GM12878 (cell line): Measurements from ENCODE around the gene PCBP4. TPM values are rescaled to one million over a fixed set of nuclear protein-coding genes. Genes with fewer than 3 reads are reported as not detected.

Source experiments
- ATAC-seq: fragments of 200-7000 bp; cut with Tn5 transposase; 3 replicates; pipeline ENCODE4 v1.9.1; 2020; ENCODE audit warnings: mild to moderate bottlenecking, moderate library complexity
- BruUV-seq: library from RNA; stranded (reverse); fragments of 400-500 nt; replicated peaks from 2 replicates; lab custom pipeline; 2021; lab: Mats Ljungman, UMichigan
- CTCF ChIA-PET: fragments of 300-600 bp; sonication (Branson Sonifier 250); formaldehyde crosslinking; extraction: SDS; loops from one replicate; lab custom pipeline; 2021; ENCODE audit warnings: inconsistent platforms; lab: Yijun Ruan, JAX
- POLR2A ChIA-PET: fragments of 350-600 bp; formaldehyde crosslinking; extraction: SDS; loops from one replicate; lab custom pipeline; 2021; ENCODE audit warnings: inconsistent platforms; lab: Charles Lee
- RAD21 ChIA-PET: fragments of 300-600 bp; sonication (Branson Sonifier 250); formaldehyde crosslinking; loops from one replicate; lab custom pipeline; 2023; ENCODE audit warnings: antibody characterized with exemption; ENCODE audit not compliant: unreplicated experiment; lab: Charles Lee
- SMC1A ChIA-PET: fragments of 300-600 bp; sonication (Branson Sonifier 250); formaldehyde crosslinking; loops from one replicate; lab custom pipeline; 2023; ENCODE audit not compliant: unreplicated experiment, uncharacterized antibody; lab: Charles Lee
- DNase-seq: peaks from one replicate; pipeline ENCODE4 v3.0.0-alpha.2; 2011; ENCODE audit warnings: low read depth, low spot score
- FAIRE-seq: peaks from 3 replicates; lab custom pipeline; 2011; peaks lifted over from hg19 to GRCh38; lab: Jason Lieb, UNC
- H2AFZ ChIP-seq: 2 replicates; pipeline ENCODE4 v1.6.0; 2011; ENCODE audit warnings: low read depth, low read length, control low read depth; ENCODE audit not compliant: control insufficient read depth
- H3K27ac ChIP-seq: 2 replicates; pipeline ENCODE4 v1.5.1; 2011; ENCODE audit warnings: control low read depth; ENCODE audit not compliant: control insufficient read depth, insufficient read depth
- H3K27me3 ChIP-seq, 2 experiments: replicated peaks in 1 of 2; 2 replicates each; pipeline versions ENCODE4 v1.6.0 to v1.6.1; 2011; ENCODE audit warnings: low read length in 1 of 2; ENCODE audit not compliant: control insufficient read depth in 2 of 2, insufficient read depth in 2 of 2
- H3K36me3 ChIP-seq, 2 experiments: 2 replicates each; pipeline ENCODE4 v1.5.1; 2011; ENCODE audit warnings: low read length in 1 of 2; ENCODE audit not compliant: control insufficient read depth in 2 of 2, insufficient read depth in 2 of 2
- H3K4me1 ChIP-seq: 2 replicates; pipeline ENCODE4 v1.6.1; 2011; ENCODE audit warnings: mild to moderate bottlenecking, low read length, moderate library complexity, mixed read lengths; ENCODE audit not compliant: control insufficient read depth, insufficient read depth
- H3K4me2 ChIP-seq: 2 replicates; pipeline ENCODE4 v1.6.0; 2011; ENCODE audit warnings: control low read depth; ENCODE audit not compliant: control insufficient read depth, insufficient read depth
- H3K4me3 ChIP-seq: fragments of 200-600 bp; sonication (generic); 2 replicates; pipeline ENCODE4 v1.5.1; 2016
- H3K79me2 ChIP-seq: 2 replicates; pipeline ENCODE4 v1.6.0; 2011; ENCODE audit warnings: low read length; ENCODE audit not compliant: control insufficient read depth, insufficient read depth
- H3K9ac ChIP-seq: 2 replicates; pipeline ENCODE4 v1.8.0; 2011; ENCODE audit warnings: low read length, control low read depth, mixed read lengths; ENCODE audit not compliant: control insufficient read depth, insufficient read depth
- H3K9me3 ChIP-seq: replicated peaks from 3 replicates; pipeline ENCODE4 v1.5.1; 2011; ENCODE audit warnings: mild to moderate bottlenecking, low read length; ENCODE audit not compliant: control insufficient read depth, insufficient read depth
- H4K20me1 ChIP-seq: 2 replicates; pipeline ENCODE4 v1.6.0; 2011; ENCODE audit not compliant: control insufficient read depth, insufficient read depth
- GABPA ChIP-seq: IDR thresholded peaks from 2 replicates; pipeline ENCODE4 v1.6.1; 2014; ENCODE audit warnings: antibody characterized with exemption, low read depth, mild to moderate bottlenecking, inconsistent platforms
- MTA3 ChIP-seq: IDR thresholded peaks from 2 replicates; pipeline ENCODE4 v1.6.1; 2012; ENCODE audit warnings: low read length, inconsistent platforms, borderline replicate concordance
- PAX8 ChIP-seq: fragments of 450-650 bp; IDR thresholded peaks from 2 replicates; pipeline ENCODE4 v1.6.1; 2017; ENCODE audit warnings: mild to moderate bottlenecking, moderate library complexity
- PML ChIP-seq: IDR thresholded peaks from 2 replicates; pipeline ENCODE4 v1.6.1; 2012; ENCODE audit warnings: low read length, inconsistent platforms
- YY1 ChIP-seq: IDR thresholded peaks from 2 replicates; pipeline ENCODE4 v1.6.1; 2011; ENCODE audit warnings: low read depth, mild to moderate bottlenecking, low read length
- ZNF274 ChIP-seq: IDR thresholded peaks from one replicate; pipeline ENCODE4 v1.8.0; 2011; ENCODE audit not compliant: insufficient read length, insufficient read depth
- WGBS: methylation state at CpG from one replicate; pipeline ENCODE4 v1.1.6; 2016; ENCODE audit warnings: low lambda C conversion rate; ENCODE audit not compliant: insufficient replicate concordance, insufficient coverage; ENCODE audit errors: missing lambda C conversion rate; 5-methylcytosine and 5-hydroxymethylcytosine counted together
- in situ Hi-C: fragments of 300-500 bp; cut with MboI; formaldehyde crosslinking; loops from 9 replicates; pipeline ENCODE4 v1.14.3; 2018; ENCODE audit warnings: mixed read lengths
- intact Hi-C: fragments of 100-400 bp; cut with micrococcal nuclease; formaldehyde crosslinking; loops from one replicate; pipeline ENCODE4 v1.14.2; 2022; ENCODE audit not compliant: unreplicated experiment
- polyA plus RNA-seq, 11 experiments: library from polyadenylated mRNA; depleted of rRNA in 4 of 11; unstranded in 6 of 11; stranded (reverse) in 5 of 11; fragments of >200 nt; fragmentation: Nextera tagmentation in 4 of 11; fragmentation: Illumina TruSeq in 1 of 11; extraction: Ambion mirVana in 4 of 11; extraction: Trizol in 1 of 11; gene quantifications; 1 replicate in 1 of 11; 2 replicates in 10 of 11; pipeline versions ENCODE4 v1.2.1 to v1.2.3, GENCODE V29; 2011 to 2016; ENCODE audit warnings: inconsistent platforms in 2 of 11, missing spikeins in 2 of 11, low read depth in 1 of 11
- total RNA-seq, 4 experiments: library from RNA; depleted of rRNA in 3 of 4; stranded (reverse); fragments of >200 nt in 3 of 4; fragmentation: Illumina TruSeq in 1 of 4; extraction: Trizol in 1 of 4; gene quantifications; 2 replicates each; pipeline versions ENCODE4 v1.2.1 to v1.2.3, GENCODE V29; 2013 to 2021
- TF ChIP-seq, protein P1 (sequence below): fragments of 450-650 bp; IDR thresholded peaks from 2 replicates; pipeline ENCODE4 v1.6.1; 2017; ENCODE audit warnings: borderline replicate concordance

Gene PCBP4
- total and polyA plus RNA-seq, 10 of the 15 experiments (the other 5 are each of a cell fraction or from before 2014, with no cell fraction given) = 0.05 to 14.5 (median 4.2) TPM

DNA sequence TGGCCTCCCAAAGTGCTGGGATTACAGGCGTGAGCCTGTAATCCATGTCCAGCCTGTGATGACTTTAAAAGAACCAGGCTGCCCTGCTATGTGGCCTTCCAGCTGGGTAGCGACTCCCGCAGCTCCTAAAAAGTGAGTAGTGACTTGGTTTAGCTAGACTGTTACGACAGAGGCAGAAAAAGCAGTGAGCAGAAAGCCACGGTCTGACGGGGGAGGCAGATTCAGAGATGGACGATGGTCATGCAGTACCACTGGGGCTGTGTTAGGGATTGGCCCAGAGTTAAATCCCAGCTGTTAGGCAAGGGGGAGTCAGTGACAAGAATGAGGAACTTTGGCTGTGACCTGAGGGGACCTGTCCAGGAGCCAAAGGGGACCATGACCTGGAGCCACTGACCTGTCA is 31.5 kb upstream of the PCBP4 start (continued):
- TF ChIP-seq, protein P1, sequence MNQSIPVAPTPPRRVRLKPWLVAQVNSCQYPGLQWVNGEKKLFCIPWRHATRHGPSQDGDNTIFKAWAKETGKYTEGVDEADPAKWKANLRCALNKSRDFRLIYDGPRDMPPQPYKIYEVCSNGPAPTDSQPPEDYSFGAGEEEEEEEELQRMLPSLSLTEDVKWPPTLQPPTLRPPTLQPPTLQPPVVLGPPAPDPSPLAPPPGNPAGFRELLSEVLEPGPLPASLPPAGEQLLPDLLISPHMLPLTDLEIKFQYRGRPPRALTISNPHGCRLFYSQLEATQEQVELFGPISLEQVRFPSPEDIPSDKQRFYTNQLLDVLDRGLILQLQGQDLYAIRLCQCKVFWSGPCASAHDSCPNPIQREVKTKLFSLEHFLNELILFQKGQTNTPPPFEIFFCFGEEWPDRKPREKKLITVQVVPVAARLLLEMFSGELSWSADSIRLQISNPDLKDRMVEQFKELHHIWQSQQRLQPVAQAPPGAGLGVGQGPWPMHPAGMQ = no peak
- TF ChIP-seq GABPA (no peak), MTA3 (no peak), YY1 (no peak)
- TF ChIP-seq, all 136 proteins: peak for 0

DNA sequence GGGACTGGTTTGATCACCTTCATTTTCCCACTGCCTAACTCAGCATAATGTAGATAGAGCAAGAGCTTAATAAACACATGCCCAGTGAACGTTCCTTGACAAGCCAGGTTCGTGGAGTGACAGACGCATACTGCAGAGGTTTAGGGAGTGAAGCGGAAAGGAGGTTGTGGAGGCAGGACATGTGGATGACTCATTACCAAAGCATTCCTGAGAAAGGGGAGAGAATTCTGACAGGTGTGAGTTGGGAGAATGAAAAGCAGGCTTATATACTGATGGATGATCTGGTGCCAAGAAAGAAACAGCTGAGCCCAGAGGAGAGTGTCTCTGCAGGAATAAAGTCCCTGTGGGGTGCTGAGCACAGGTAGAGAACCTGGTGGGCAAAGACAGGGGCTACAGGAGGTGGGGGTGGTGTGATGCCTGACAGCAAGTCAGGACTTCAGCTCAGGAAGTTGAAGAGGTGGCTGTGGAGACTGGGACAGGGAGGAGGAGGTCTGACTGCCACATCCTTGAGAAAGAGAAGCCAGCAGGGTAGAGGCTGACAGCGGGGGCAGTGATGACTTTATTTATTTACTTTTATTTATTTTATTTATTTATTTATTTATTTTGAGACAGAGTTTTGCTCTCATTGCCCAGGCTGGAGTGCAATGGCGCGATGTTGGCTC is 30.8 kb upstream of the PCBP4 start:
- no TSS peak for BruUV-seq
- H3K9ac ChIP-seq = no peak overlapping the region
- TF ChIP-seq ZNF274 (no peak), PML (no peak), PAX8 (no peak)
- TF ChIP-seq, all 136 proteins: peak for 0
- FAIRE-seq = no peak
- Histone ChIP-seq H3K4me2 (no peak overlapping the region), H3K27me3 (no peaks in the 10 kb centered on the region; a peak in 1 of 4 replicates), H3K36me3 (peaks cover 7 to 10% of the 10 kb centered on the region in 2 experiments), H3K4me1 (peaks cover 14% of the 10 kb centered on the region), H3K79me2 (peaks cover 24% of the 10 kb centered on the region), H2AFZ (no peak overlapping the region), H3K27ac (no peak overlapping the region), H3K4me3 (no peak overlapping the region), H3K9me3 (no peaks in the 10 kb centered on the region), H4K20me1 (no peaks in the 10 kb centered on the region)
- in situ Hi-C loops = no loop called here
- no peak for DNase-seq
- intact Hi-C loops = loop anchor here (2.0 kb wide), 1 partner anchor 55 kb away; the partner anchor contains the start of gene PARP3
- SMC1A ChIA-PET = interaction anchor here (0.9 to 1.3 kb wide), 4 partner anchors 55 to 342 kb away, joined by 3 read pairs; partner anchors contain the start of gene RRP9
- no peak for ATAC-seq
- POLR2A ChIA-PET = interaction anchor here (0.6 to 1.4 kb wide), 3 partner anchors 8 to 58 kb away, joined by 3 to 5 read pairs (median 3); partner anchors contain the start of gene DUSP7
- CTCF ChIA-PET = interaction anchor here (0.7 to 1.5 kb wide), 8 partner anchors 13 to 414 kb away, joined by 3 to 6 read pairs (median 3); partner anchors contain the start of gene RRP9
- RAD21 ChIA-PET = interaction anchor here (0.7 to 1.8 kb wide), 2 partner anchors 39 to 55 kb away, joined by 3 to 10 read pairs; no protein-coding TSS in a partner anchor
- 54% methylated on average over 7 of the region's 7 CpGs for WGBS
